GM23338 (cell line): ENCODE data around the gene NFKBIA. TPM values are rescaled to one million over a fixed set of nuclear protein-coding genes. Genes with fewer than 3 reads are reported as not detected.

Experiments used
- ATAC-seq: fragments of 200-7000 bp; cut with Tn5 transposase; 3 replicates; pipeline ENCODE4 v1.9.1; 2020
- DNase-seq: peaks from one replicate; pipeline ENCODE4 v3.0.0-alpha.2; 2015; ENCODE audit warnings: low spot score
- H2AFZ ChIP-seq: fragments of 200-600 bp; sonication (generic); 2 replicates; pipeline ENCODE4 v1.8.0; 2016; ENCODE audit warnings: antibody characterized with exemption, mild to moderate bottlenecking, moderate library complexity
- H3F3A ChIP-seq: fragments of 200-600 bp; sonication (generic); replicated peaks from 2 replicates; pipeline ENCODE4 v1.8.0; 2017; ENCODE audit warnings: antibody characterized with exemption, mixed run types, low read depth
- H3K27ac ChIP-seq: fragments of 200-600 bp; sonication (generic); 2 replicates; pipeline ENCODE4 v1.6.1; 2016; ENCODE audit warnings: low read depth
- H3K27me3 ChIP-seq: fragments of 200-600 bp; sonication (generic); 2 replicates; pipeline ENCODE4 v1.8.0; 2016; ENCODE audit warnings: mild to moderate bottlenecking, mixed run types, moderate library complexity; ENCODE audit not compliant: insufficient read depth
- H3K36me3 ChIP-seq: fragments of 200-600 bp; sonication (generic); 2 replicates; pipeline ENCODE4 v1.8.0; 2016; ENCODE audit warnings: mild to moderate bottlenecking; ENCODE audit not compliant: insufficient read depth
- H3K4me1 ChIP-seq: fragments of 200-600 bp; sonication (generic); 2 replicates; pipeline ENCODE4 v1.8.0; 2016; ENCODE audit warnings: mild to moderate bottlenecking, moderate library complexity; ENCODE audit not compliant: insufficient read depth
- H3K4me2 ChIP-seq: fragments of 200-600 bp; sonication (generic); 2 replicates; pipeline ENCODE4 v1.7.1; 2017; ENCODE audit warnings: mixed run types
- H3K4me3 ChIP-seq: fragments of 200-600 bp; sonication (generic); 2 replicates; pipeline ENCODE4 v1.6.1; 2016; ENCODE audit warnings: mixed run types
- H3K79me2 ChIP-seq: fragments of 200-600 bp; sonication (generic); replicated peaks from 2 replicates; pipeline ENCODE4 v1.8.0; 2017; ENCODE audit warnings: mild to moderate bottlenecking; ENCODE audit not compliant: insufficient read depth
- H3K9me2 ChIP-seq: fragments of 200-600 bp; sonication (generic); 2 replicates; pipeline ENCODE4 v1.8.0; 2017; ENCODE audit not compliant: insufficient read depth
- H4K20me1 ChIP-seq: fragments of 200-600 bp; sonication (generic); replicated peaks from 2 replicates; pipeline ENCODE4 v1.8.0; 2017; ENCODE audit warnings: mild to moderate bottlenecking; ENCODE audit not compliant: insufficient read depth
- H3K27ac Mint-ChIP-seq: 2 replicates; pipeline ENCODE4 v1.8.0; 2020; ENCODE audit warnings: inconsistent platforms, mild to moderate bottlenecking, moderate library complexity, mixed read lengths
- H3K27me3 Mint-ChIP-seq: 3 replicates; pipeline ENCODE4 v1.8.0; 2022; ENCODE audit warnings: low read depth, mild to moderate bottlenecking, moderate library complexity, mixed read lengths, inconsistent platforms; ENCODE audit not compliant: insufficient read depth, poor library complexity
- H3K36me3 Mint-ChIP-seq: 3 replicates; pipeline ENCODE4 v1.8.0; 2021; ENCODE audit warnings: low read depth, mild to moderate bottlenecking, inconsistent platforms, moderate library complexity, mixed read lengths
- H3K4me1 Mint-ChIP-seq: 3 replicates; pipeline ENCODE4 v1.8.0; 2020; ENCODE audit warnings: mild to moderate bottlenecking, inconsistent platforms, mixed read lengths
- H3K4me3 Mint-ChIP-seq: 3 replicates; pipeline ENCODE4 v1.8.0; 2021; ENCODE audit warnings: moderate library complexity, mild to moderate bottlenecking, inconsistent platforms, mixed read lengths
- H3K9me3 Mint-ChIP-seq: 3 replicates; pipeline ENCODE4 v1.8.0; 2020; ENCODE audit warnings: moderate library complexity, mild to moderate bottlenecking, inconsistent platforms, mixed read lengths
- CREB1 ChIP-seq: fragments of 250-450 bp; sonication (Bioruptor Pico); IDR thresholded peaks from 2 replicates; pipeline ENCODE4 v1.5.0; 2020; ENCODE audit warnings: low read depth, mild to moderate bottlenecking, moderate library complexity
- EZH2 ChIP-seq: fragments of 200-600 bp; sonication (generic); IDR thresholded peaks from one replicate; pipeline ENCODE4 v1.8.0; 2017; ENCODE audit warnings: antibody characterized with exemption, mild to moderate bottlenecking, low read depth; ENCODE audit not compliant: unreplicated experiment
- EZH2phosphoT487 ChIP-seq: fragments of 200-600 bp; sonication (generic); IDR thresholded peaks from one replicate; pipeline ENCODE4 v1.8.1; 2018; ENCODE audit warnings: antibody characterized with exemption; ENCODE audit not compliant: unreplicated experiment
- NANOG ChIP-seq: IDR thresholded peaks from 2 replicates; pipeline ENCODE4 v1.6.1; 2016; ENCODE audit warnings: antibody characterized with exemption, borderline replicate concordance
- POLR2AphosphoS5 ChIP-seq: IDR thresholded peaks from 2 replicates; pipeline ENCODE4 v1.6.1; 2016; ENCODE audit warnings: antibody characterized with exemption, low read depth
- STAT1 ChIP-seq: IDR thresholded peaks from one replicate; pipeline ENCODE4 v1.6.1; 2016; ENCODE audit warnings: antibody characterized with exemption; ENCODE audit not compliant: unreplicated experiment
- ZNF114 ChIP-seq: fragments of 250-450 bp; sonication (Bioruptor Pico); IDR thresholded peaks from 2 replicates; pipeline ENCODE4 v1.5.0; 2020; ENCODE audit warnings: mild to moderate bottlenecking, moderate library complexity
- ZNF331 ChIP-seq: fragments of 250-450 bp; sonication (Bioruptor Pico); IDR thresholded peaks from 2 replicates; pipeline ENCODE4 v1.5.0; 2020; ENCODE audit warnings: low read depth, mild to moderate bottlenecking, moderate library complexity
- polyA plus RNA-seq: library from polyadenylated mRNA; unstranded; fragments of >200 nt; fragmentation: Nextera tagmentation; extraction: Ambion mirVana; gene quantifications from 2 replicates; pipeline ENCODE4 v1.2.1, GENCODE V29; 2016
- total RNA-seq: library from RNA; depleted of rRNA; stranded (reverse); fragments of >200 nt; shearing (Covaris generic); gene quantifications from 2 replicates; pipeline ENCODE4 v1.2.3, GENCODE V29; 2014
- TF ChIP-seq, protein P1 (sequence below): IDR thresholded peaks from 2 replicates; pipeline ENCODE4 v1.6.1; 2016; ENCODE audit warnings: antibody characterized with exemption
- TF ChIP-seq, protein P2 (sequence below): IDR thresholded peaks from one replicate; pipeline ENCODE4 v1.6.1; 2018; ENCODE audit warnings: antibody characterized with exemption; ENCODE audit not compliant: unreplicated experiment
- TF ChIP-seq, protein P3 (sequence below), 2 experiments: fragments of 200-600 bp in 1 of 2; sonication (generic) in 1 of 2; conservative IDR thresholded peaks; 2 replicates each; pipeline versions ENCODE4 v1.5.1 to v1.6.1; 2016 to 2017; ENCODE audit warnings: antibody characterized with exemption in 2 of 2, low read depth in 2 of 2, mild to moderate bottlenecking in 2 of 2, moderate library complexity in 1 of 2
- TF ChIP-seq, protein P4 (sequence below): fragments of 250-450 bp; sonication (Bioruptor Pico); IDR thresholded peaks from 2 replicates; pipeline ENCODE4 v1.5.0; 2020; ENCODE audit warnings: mild to moderate bottlenecking, moderate library complexity

Gene NFKBIA
- total and polyA plus RNA-seq, 2 experiments from 2014 or later = 33.4 to 41.3 TPM

DNA sequence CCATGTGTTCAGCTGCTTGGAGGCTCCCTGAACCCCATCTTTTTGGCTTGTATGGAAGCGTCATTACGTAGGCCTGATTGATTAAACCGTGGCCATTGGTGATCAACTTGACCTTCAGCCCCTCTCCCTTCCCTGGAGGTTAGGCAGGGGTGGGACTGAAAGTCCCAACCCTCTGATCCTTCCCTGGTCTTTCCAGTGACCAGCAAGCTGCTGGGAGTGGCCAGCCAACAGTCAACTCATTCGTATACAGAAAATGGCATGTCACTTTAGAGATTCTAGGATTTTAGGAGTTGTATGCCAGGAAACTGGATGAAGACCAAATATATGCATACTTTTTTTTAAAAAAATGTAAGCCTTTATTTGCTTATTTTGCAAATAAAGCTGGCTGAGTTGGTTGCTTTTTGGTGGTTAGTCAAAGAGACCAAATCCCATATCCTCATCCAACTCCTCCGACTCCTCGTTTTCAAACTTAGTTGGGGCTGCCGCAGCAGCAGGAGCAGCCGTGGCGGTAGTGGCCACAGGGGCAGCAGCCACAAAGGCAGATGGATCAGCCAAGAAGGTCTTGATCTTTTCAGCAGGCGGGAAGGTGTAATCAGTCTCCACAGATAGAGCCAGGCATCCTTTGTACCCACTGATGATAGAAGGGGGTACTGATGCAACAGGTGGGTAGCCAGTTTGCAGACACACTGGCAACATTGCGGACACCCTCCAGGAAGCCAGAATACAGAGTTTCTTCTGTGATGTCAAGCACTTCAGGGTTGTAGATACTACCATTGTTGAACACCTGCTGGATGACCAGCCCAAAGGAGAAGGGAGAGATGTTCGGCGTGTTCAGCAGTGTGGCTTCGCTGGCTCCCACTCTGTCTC is 16.6 kb downstream of the NFKBIA start:
- H3K4me1 Mint-ChIP-seq = peaks cover 9% of the 10 kb centered on the region
- no peaks in the 10 kb centered on the region for H3K36me3 ChIP-seq
- H3K4me3 ChIP-seq = no peak overlapping the region
- no peak overlapping the region for H3K27ac ChIP-seq
- H4K20me1 ChIP-seq = no peaks in the 10 kb centered on the region
- H3K36me3 Mint-ChIP-seq = no peaks in the 10 kb centered on the region
- H3K9me3 Mint-ChIP-seq = no peaks in the 10 kb centered on the region
- no peaks in the 10 kb centered on the region for H3K9me2 ChIP-seq
- H3F3A ChIP-seq = no peaks in the 10 kb centered on the region
- no peaks in the 10 kb centered on the region for H3K27me3 ChIP-seq
- DNase-seq (no peak), ATAC-seq (no peak)
- no peak overlapping the region for H3K4me2 ChIP-seq
- H3K27ac Mint-ChIP-seq = no peak overlapping the region
- no peak for TF ChIP-seq STAT1
- TF ChIP-seq, protein P1, sequence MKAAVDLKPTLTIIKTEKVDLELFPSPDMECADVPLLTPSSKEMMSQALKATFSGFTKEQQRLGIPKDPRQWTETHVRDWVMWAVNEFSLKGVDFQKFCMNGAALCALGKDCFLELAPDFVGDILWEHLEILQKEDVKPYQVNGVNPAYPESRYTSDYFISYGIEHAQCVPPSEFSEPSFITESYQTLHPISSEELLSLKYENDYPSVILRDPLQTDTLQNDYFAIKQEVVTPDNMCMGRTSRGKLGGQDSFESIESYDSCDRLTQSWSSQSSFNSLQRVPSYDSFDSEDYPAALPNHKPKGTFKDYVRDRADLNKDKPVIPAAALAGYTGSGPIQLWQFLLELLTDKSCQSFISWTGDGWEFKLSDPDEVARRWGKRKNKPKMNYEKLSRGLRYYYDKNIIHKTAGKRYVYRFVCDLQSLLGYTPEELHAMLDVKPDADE = no peak
- no peak for TF ChIP-seq ZNF114 (CRISPR knock-in tag)
- no peak for TF ChIP-seq ZNF331 (CRISPR knock-in tag)
- TF ChIP-seq, protein P2, sequence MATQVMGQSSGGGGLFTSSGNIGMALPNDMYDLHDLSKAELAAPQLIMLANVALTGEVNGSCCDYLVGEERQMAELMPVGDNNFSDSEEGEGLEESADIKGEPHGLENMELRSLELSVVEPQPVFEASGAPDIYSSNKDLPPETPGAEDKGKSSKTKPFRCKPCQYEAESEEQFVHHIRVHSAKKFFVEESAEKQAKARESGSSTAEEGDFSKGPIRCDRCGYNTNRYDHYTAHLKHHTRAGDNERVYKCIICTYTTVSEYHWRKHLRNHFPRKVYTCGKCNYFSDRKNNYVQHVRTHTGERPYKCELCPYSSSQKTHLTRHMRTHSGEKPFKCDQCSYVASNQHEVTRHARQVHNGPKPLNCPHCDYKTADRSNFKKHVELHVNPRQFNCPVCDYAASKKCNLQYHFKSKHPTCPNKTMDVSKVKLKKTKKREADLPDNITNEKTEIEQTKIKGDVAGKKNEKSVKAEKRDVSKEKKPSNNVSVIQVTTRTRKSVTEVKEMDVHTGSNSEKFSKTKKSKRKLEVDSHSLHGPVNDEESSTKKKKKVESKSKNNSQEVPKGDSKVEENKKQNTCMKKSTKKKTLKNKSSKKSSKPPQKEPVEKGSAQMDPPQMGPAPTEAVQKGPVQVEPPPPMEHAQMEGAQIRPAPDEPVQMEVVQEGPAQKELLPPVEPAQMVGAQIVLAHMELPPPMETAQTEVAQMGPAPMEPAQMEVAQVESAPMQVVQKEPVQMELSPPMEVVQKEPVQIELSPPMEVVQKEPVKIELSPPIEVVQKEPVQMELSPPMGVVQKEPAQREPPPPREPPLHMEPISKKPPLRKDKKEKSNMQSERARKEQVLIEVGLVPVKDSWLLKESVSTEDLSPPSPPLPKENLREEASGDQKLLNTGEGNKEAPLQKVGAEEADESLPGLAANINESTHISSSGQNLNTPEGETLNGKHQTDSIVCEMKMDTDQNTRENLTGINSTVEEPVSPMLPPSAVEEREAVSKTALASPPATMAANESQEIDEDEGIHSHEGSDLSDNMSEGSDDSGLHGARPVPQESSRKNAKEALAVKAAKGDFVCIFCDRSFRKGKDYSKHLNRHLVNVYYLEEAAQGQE = no peak
- TF ChIP-seq EZH2phosphoT487 = no peak
- TF ChIP-seq, protein P3, sequence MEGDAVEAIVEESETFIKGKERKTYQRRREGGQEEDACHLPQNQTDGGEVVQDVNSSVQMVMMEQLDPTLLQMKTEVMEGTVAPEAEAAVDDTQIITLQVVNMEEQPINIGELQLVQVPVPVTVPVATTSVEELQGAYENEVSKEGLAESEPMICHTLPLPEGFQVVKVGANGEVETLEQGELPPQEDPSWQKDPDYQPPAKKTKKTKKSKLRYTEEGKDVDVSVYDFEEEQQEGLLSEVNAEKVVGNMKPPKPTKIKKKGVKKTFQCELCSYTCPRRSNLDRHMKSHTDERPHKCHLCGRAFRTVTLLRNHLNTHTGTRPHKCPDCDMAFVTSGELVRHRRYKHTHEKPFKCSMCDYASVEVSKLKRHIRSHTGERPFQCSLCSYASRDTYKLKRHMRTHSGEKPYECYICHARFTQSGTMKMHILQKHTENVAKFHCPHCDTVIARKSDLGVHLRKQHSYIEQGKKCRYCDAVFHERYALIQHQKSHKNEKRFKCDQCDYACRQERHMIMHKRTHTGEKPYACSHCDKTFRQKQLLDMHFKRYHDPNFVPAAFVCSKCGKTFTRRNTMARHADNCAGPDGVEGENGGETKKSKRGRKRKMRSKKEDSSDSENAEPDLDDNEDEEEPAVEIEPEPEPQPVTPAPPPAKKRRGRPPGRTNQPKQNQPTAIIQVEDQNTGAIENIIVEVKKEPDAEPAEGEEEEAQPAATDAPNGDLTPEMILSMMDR (conservative IDR thresholded peaks at IDR 0.05; ENCODE audit: low read depth in 2 of 2) = no peak
- no peak for TF ChIP-seq EZH2
- TF ChIP-seq POLR2AphosphoS5 = no peak
- TF ChIP-seq CREB1 = no peak
- no peak for TF ChIP-seq NANOG
- TF ChIP-seq, protein P4, sequence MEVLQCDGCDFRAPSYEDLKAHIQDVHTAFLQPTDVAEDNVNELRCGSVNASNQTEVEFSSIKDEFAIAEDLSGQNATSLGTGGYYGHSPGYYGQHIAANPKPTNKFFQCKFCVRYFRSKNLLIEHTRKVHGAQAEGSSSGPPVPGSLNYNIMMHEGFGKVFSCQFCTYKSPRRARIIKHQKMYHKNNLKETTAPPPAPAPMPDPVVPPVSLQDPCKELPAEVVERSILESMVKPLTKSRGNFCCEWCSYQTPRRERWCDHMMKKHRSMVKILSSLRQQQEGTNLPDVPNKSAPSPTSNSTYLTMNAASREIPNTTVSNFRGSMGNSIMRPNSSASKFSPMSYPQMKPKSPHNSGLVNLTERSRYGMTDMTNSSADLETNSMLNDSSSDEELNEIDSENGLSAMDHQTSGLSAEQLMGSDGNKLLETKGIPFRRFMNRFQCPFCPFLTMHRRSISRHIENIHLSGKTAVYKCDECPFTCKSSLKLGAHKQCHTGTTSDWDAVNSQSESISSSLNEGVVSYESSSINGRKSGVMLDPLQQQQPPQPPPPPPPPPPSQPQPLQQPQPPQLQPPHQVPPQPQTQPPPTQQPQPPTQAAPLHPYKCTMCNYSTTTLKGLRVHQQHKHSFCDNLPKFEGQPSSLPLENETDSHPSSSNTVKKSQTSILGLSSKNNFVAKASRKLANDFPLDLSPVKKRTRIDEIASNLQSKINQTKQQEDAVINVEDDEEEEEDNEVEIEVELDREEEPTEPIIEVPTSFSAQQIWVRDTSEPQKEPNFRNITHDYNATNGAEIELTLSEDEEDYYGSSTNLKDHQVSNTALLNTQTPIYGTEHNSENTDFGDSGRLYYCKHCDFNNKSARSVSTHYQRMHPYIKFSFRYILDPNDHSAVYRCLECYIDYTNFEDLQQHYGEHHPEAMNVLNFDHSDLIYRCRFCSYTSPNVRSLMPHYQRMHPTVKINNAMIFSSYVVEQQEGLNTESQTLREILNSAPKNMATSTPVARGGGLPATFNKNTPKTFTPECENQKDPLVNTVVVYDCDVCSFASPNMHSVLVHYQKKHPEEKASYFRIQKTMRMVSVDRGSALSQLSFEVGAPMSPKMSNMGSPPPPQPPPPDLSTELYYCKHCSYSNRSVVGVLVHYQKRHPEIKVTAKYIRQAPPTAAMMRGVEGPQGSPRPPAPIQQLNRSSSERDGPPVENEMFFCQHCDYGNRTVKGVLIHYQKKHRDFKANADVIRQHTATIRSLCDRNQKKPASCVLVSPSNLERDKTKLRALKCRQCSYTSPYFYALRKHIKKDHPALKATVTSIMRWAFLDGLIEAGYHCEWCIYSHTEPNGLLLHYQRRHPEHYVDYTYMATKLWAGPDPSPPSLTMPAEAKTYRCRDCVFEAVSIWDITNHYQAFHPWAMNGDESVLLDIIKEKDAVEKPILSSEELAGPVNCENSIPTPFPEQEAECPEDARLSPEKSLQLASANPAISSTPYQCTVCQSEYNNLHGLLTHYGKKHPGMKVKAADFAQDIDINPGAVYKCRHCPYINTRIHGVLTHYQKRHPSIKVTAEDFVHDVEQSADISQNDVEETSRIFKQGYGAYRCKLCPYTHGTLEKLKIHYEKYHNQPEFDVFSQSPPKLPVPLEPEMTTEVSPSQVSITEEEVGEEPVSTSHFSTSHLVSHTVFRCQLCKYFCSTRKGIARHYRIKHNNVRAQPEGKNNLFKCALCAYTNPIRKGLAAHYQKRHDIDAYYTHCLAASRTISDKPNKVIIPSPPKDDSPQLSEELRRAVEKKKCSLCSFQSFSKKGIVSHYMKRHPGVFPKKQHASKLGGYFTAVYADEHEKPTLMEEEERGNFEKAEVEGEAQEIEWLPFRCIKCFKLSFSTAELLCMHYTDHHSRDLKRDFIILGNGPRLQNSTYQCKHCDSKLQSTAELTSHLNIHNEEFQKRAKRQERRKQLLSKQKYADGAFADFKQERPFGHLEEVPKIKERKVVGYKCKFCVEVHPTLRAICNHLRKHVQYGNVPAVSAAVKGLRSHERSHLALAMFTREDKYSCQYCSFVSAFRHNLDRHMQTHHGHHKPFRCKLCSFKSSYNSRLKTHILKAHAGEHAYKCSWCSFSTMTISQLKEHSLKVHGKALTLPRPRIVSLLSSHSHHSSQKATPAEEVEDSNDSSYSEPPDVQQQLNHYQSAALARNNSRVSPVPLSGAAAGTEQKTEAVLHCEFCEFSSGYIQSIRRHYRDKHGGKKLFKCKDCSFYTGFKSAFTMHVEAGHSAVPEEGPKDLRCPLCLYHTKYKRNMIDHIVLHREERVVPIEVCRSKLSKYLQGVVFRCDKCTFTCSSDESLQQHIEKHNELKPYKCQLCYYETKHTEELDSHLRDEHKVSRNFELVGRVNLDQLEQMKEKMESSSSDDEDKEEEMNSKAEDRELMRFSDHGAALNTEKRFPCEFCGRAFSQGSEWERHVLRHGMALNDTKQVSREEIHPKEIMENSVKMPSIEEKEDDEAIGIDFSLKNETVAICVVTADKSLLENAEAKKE = no peak
- H3K79me2 ChIP-seq = no peaks in the 10 kb centered on the region
- H3K27me3 Mint-ChIP-seq = peaks cover 13% of the 10 kb centered on the region
- H3K4me1 ChIP-seq = no peaks in the 10 kb centered on the region; the same call in 1 of the 2 replicates
- H2AFZ ChIP-seq = peak overlapping the region; percentile 59; the same call in 1 of the 2 replicates
- H3K4me3 Mint-ChIP-seq = no peak overlapping the region
